Common myeloid progenitor, CD34-positive (primary cell): Measurements from ENCODE around the gene TMEM170B. TPM values are rescaled to one million over a fixed set of nuclear protein-coding genes. Genes with fewer than 3 reads are reported as not detected.

Source experiments
- CTCF ChIA-PET: fragments of 350-600 bp; sonication (Branson Sonifier 250); formaldehyde crosslinking; loops from one replicate; lab custom pipeline; 2021; ENCODE audit warnings: antibody characterized with exemption; lab: Charles Lee
- POLR2A ChIA-PET: fragments of 350-600 bp; sonication (Branson Sonifier 250); formaldehyde crosslinking; loops from one replicate; lab custom pipeline; 2021; ENCODE audit warnings: antibody characterized with exemption; lab: Charles Lee
- DNase-seq, 3 donors: peaks; one replicate each; pipeline versions ENCODE4 v3.0.0 to v3.0.0-alpha.2; 2013
- H3K27ac ChIP-seq, 2 experiments: 1 replicate in 1 of 2; 2 replicates in 1 of 2; pipeline ENCODE4 v1.7.0; 2013; ENCODE audit warnings: inconsistent platforms in 2 of 2, low read length in 2 of 2, mild to moderate bottlenecking in 2 of 2, low read depth in 1 of 2, moderate library complexity in 1 of 2; ENCODE audit not compliant: severe bottlenecking in 2 of 2, insufficient read depth in 1 of 2, poor library complexity in 1 of 2
- H3K27me3 ChIP-seq, 5 experiments: replicated peaks in 2 of 5; 1 replicate in 3 of 5; 2 replicates in 2 of 5; pipeline versions ENCODE4 v1.6.1 to v1.7.0; 2013; ENCODE audit warnings: low read length in 4 of 5, mild to moderate bottlenecking in 2 of 5, moderate library complexity in 2 of 5, inconsistent platforms in 1 of 5; ENCODE audit not compliant: insufficient read depth in 5 of 5, control insufficient read depth in 4 of 5
- H3K36me3 ChIP-seq, 4 experiments: 1 replicate in 2 of 4; 2 replicates in 2 of 4; pipeline versions ENCODE4 v1.6.1 to v1.7.0; 2013; ENCODE audit warnings: low read length in 3 of 4, control low read depth in 1 of 4, mild to moderate bottlenecking in 1 of 4; ENCODE audit not compliant: control insufficient read depth in 4 of 4, insufficient read depth in 4 of 4
- H3K4me1 ChIP-seq, 4 experiments: 1 replicate in 3 of 4; 2 replicates in 1 of 4; pipeline versions ENCODE4 v1.6.1 to v1.7.1; 2013; ENCODE audit warnings: low read length in 3 of 4, mild to moderate bottlenecking in 3 of 4, control low read depth in 1 of 4, inconsistent platforms in 1 of 4, moderate library complexity in 1 of 4; ENCODE audit not compliant: control insufficient read depth in 4 of 4, insufficient read depth in 4 of 4; ENCODE audit errors: control extremely low read depth in 1 of 4
- H3K4me3 ChIP-seq, 7 experiments: 1 replicate in 4 of 7; 2 replicates in 3 of 7; pipeline versions ENCODE4 v1.5.1 to v1.7.0; 2013; ENCODE audit warnings: mild to moderate bottlenecking in 7 of 7, low read length in 6 of 7, moderate library complexity in 6 of 7, inconsistent platforms in 2 of 7, low read depth in 2 of 7, control low read depth in 1 of 7; ENCODE audit not compliant: insufficient read depth in 4 of 7, control insufficient read depth in 1 of 7; ENCODE audit errors: extremely low read depth in 1 of 7
- H3K9me3 ChIP-seq, 5 experiments: 1 replicate in 4 of 5; 2 replicates in 1 of 5; pipeline versions ENCODE4 v1.6.1 to v1.7.1; 2013; ENCODE audit warnings: low read length in 4 of 5, mild to moderate bottlenecking in 2 of 5, inconsistent platforms in 1 of 5, low read depth in 1 of 5, moderate library complexity in 1 of 5; ENCODE audit not compliant: control insufficient read depth in 4 of 5, insufficient read depth in 2 of 5; ENCODE audit errors: control extremely low read depth in 1 of 5
- WGBS: methylation state at CpG from one replicate; pipeline ENCODE4 v1.1.5; 2013; ENCODE audit not compliant: insufficient coverage; 5-methylcytosine and 5-hydroxymethylcytosine counted together
- polyA plus RNA-seq: library from polyadenylated mRNA; unstranded; fragments of 120-200 nt; gene quantifications from one replicate; pipeline ENCODE4 v1.2.1, GENCODE V29; 2013

Gene TMEM170B, protein sequence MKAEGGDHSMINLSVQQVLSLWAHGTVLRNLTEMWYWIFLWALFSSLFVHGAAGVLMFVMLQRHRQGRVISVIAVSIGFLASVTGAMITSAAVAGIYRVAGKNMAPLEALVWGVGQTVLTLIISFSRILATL
- polyA plus RNA-seq, result 9.4 TPM

DNA sequence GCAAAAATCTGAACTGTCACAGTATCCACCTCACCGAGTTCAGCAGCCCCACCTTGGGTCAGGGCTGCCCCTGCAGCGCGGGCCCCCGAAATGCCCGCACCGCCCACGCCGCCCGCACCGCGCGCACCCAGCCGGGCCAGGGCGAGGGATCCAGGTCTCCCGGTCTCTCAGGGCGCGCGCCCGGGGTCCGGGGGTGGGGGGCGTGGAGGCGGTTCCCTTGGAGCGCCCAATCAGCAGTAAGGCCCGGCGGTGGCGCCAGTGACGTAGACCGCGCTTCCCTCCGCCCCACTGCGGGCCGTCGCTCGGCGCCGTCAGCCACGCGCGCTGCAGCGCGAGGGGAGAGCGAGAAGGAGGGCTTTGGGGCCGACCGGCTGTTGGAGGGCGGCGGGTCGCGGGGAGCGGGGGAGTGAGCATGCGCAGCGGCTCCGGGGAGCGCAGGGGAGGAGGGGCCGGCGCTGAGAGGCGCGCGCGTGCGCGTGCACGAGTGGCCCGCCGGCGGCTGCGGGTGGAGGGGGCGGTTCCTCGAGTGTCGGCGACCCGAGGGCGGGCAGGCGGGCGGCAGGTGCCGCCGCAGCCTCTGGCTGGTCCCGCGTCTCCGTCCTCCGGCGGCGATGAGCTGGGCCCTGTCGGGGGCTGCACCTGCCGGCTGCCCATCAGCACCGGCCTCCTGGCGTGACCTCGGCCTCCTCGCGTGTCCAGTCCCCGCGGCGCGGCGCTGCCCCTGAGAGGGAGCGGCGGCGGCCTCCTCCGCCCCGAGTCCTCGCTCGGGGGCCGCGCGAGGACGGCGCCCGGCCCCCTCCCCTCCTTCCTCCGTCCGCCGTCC is at the start of gene TMEM170B:
TMEM170B (plus strand) TSS at position 521 of the 823 bp plus-strand sequence. CDS start 529 bp downstream, outside the sequence.
- H3K27ac ChIP-seq, result peak within 1 kb of the TSS; percentile 33 to 68
- no peaks in the 10 kb centered on the region for H3K9me3 ChIP-seq
- WGBS, result 0% methylated on average over 84 of the region's 110 CpGs
- peak within 1 kb of the TSS; percentile 78 to 93 (median 89) for H3K4me3 ChIP-seq
- H3K4me1 ChIP-seq, result peaks cover 9 to 26% (median 13%) of the 10 kb centered on the region in 4 experiments
- peaks cover 0 to 3% (median 0%) of the 10 kb centered on the region in 4 experiments for H3K36me3 ChIP-seq
- H3K27me3 ChIP-seq, result no peaks in the 10 kb centered on the region
- DNase-seq, result peak; percentile 95 to 98 (median 97)
- CTCF ChIA-PET, result no interaction called here
- POLR2A ChIA-PET, result no interaction called here

DNA sequence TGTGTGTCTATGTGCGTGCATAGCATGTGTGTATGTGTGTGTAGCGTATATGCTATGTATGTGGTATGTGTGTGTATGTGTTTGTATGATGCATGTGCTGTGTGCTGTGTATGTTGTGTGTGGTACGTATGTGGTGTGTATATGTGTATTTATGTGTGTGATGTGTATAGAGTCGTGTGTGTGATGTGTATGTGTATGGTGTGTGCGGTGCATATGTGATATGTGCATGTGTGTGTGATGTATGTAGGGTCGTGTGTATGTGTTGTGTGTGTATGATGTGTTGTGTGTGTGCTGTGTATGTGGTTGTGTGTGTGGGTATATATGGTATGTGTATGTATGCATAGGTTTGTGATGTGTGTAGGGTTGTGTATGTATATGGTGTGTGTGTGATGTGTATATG is 46.6 kb upstream of the TMEM170B start:
- 77% methylated on average over 6 of the region's 6 CpGs for WGBS
- H3K4me3 ChIP-seq, result no peak overlapping the region
- no peak for DNase-seq
- H3K27me3 ChIP-seq, result peaks cover 0 to 1% (median 0%) of the 10 kb centered on the region in 5 experiments
- ChIA-PET CTCF (no interaction called here), POLR2A (no interaction called here)
- no peaks in the 10 kb centered on the region for H3K9me3 ChIP-seq
- H3K36me3 ChIP-seq, result no peaks in the 10 kb centered on the region
- no peak overlapping the region for H3K27ac ChIP-seq
- peaks cover 0 to 3% (median 1%) of the 10 kb centered on the region in 4 experiments for H3K4me1 ChIP-seq

DNA sequence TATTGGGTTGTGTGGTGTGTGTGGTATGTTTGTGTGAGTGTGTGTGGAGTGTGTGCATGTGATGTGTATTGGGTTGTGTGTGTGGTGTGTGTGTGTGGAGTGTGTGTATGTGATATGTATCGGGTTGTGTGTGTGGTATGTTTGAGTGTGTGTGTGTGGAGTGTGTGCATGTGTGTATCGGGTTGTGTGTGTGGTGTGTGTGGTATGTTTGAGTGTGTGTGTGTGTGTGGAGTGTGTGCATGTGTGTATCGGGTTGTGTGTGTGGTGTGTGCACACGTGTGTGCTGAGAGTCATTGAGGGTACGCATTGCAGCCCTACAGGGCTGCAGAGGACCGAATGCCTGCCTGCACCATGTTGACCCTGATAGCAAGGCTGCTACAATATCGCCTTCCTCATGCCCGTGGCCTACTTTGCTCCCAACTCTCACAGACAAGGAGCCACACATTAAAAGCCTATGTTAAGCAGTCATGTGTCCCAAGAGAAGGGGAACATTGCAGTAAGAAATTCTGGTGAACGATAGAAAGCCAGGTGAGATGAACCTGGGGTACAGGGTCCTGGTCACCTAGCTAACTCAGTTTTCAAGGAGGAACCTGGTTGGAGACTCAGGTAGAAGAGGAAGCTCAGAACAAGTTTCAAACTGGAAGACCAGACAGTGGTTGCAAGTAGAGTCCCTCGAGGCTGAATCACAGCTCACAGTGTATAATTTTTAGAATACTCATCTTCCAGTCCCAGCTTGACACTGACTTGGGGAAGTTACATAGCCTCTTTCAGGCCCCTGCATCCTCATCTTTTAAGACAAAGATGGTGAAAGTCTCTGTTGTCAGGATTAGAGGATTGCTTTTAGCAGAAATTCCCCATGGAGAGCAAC is 45.7 kb upstream of the TMEM170B start:
- H3K36me3 ChIP-seq, result no peaks in the 10 kb centered on the region
- H3K27ac ChIP-seq, result no peak overlapping the region
- H3K9me3 ChIP-seq, result no peaks in the 10 kb centered on the region
- H3K4me3 ChIP-seq, result no peak overlapping the region
- peaks cover 0 to 8% (median 6%) of the 10 kb centered on the region in 4 experiments for H3K4me1 ChIP-seq
- DNase-seq, result peak in 1 of 3 donors; percentile 18
- peaks cover 0 to 1% (median 0%) of the 10 kb centered on the region in 5 experiments for H3K27me3 ChIP-seq
- POLR2A ChIA-PET, result no interaction called here
- CTCF ChIA-PET, result interaction anchor here (0.9 to 10.1 kb wide), 2 partner anchors 71 to 346 kb away, joined by 3 to 89 read pairs; no protein-coding TSS in a partner anchor
- 98% methylated on average over 9 of the region's 10 CpGs for WGBS

DNA sequence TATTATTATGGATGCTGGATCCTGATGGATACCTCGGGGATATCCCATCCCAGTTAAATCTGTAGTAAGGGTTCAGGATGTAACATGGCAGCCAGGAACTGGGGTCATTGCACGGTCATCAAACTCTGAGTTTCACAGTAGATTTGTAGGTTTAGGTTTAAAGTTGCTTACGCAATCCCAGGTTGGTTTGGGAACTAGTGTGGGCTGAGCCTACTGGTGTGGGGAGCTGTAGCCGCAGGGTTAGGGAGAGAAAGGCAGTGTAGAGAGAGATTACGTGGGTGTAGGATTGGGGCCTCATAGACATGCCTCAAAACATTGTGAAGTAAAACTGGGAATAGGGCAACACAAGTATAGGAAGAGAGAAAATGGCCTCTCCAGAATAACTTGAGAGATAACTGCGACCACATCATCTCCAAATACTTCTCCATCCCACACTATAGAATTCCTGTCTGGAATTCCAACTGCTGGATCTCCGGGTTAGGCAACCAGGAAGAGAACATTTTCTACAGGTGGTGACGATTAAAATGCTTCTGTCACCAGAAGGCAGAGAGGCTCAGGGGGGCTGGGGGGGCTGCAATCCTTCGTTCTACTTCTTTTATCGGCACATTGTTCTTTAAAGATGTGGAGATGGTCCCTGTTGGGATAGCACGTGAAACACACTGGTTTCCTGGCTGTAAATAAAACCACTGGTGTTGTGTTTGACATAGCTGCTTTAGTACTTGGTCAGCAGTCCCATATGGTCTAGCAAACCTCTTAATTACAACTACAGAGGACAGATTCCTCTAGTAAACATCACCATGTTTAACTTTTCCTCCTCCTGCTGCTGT is 44.9 kb upstream of the TMEM170B start:
- CTCF ChIA-PET, result interaction anchor here (0.9 to 10.1 kb wide), 3 partner anchors 71 to 346 kb away, joined by 3 to 103 read pairs (median 89); no protein-coding TSS in a partner anchor
- no peak overlapping the region for H3K27ac ChIP-seq
- 97% methylated on average over 8 of the region's 11 CpGs for WGBS

DNA sequence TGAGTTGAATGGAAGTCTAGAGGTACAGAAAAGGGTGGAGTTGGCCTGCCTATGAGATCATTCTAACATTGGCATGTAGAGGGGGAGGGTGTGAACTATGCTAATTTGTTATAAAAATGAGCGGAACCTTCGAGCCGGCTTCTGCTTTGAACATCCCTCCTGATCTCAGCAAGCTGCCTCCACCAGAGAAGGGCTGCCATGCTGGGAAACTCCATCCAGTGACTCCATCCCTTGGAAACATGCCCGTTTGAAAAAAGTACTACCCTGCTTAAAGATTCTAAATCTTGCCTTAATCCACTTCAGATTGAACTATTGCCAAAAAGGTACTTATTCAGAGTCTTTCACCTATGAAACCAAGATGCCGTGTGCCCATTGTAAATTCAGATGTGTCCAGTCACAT is 43.6 kb upstream of the TMEM170B start:
- peaks cover 0 to 1% (median 0%) of the 10 kb centered on the region in 5 experiments for H3K27me3 ChIP-seq
- H3K36me3 ChIP-seq, result no peaks in the 10 kb centered on the region
- H3K9me3 ChIP-seq, result peaks cover 0 to 3% (median 0%) of the 10 kb centered on the region in 5 experiments
- ChIA-PET CTCF (interaction anchor here (1.0 to 10.1 kb wide), 3 partner anchors 82 to 348 kb away, joined by 3 to 103 read pairs (median 89); no protein-coding TSS in a partner anchor), POLR2A (no interaction called here)
- 93% methylated on average over 5 of the region's 5 CpGs for WGBS
- H3K27ac ChIP-seq, result no peak overlapping the region
- DNase-seq, result no peak
- peaks cover 0 to 9% (median 8%) of the 10 kb centered on the region in 4 experiments for H3K4me1 ChIP-seq
- H3K4me3 ChIP-seq, result no peak overlapping the region

More for the DNA sequence above, 44.9 kb upstream of the TMEM170B start:
- H3K4me1 ChIP-seq, result peaks cover 0 to 9% (median 8%) of the 10 kb centered on the region in 4 experiments
- peaks cover 0 to 1% (median 0%) of the 10 kb centered on the region in 5 experiments for H3K27me3 ChIP-seq
- no peaks in the 10 kb centered on the region for H3K36me3 ChIP-seq
- POLR2A ChIA-PET, result no interaction called here
- DNase-seq, result no peak
- no peak overlapping the region for H3K4me3 ChIP-seq
- H3K9me3 ChIP-seq, result no peaks in the 10 kb centered on the region
